MG63 (cell line): ENCODE data around the gene CACNA2D1. TPM values are rescaled to one million over a fixed set of nuclear protein-coding genes. Genes with fewer than 3 reads are reported as not detected.

Source experiments
- DNase-seq: peaks from one replicate; pipeline ENCODE4 v3.0.0-alpha.2; 2020
- H3K27me3 ChIP-seq: fragments of 250-450 bp; sonication (Bioruptor Pico); 2 replicates; pipeline ENCODE4 v1.5.1; 2020; ENCODE audit warnings: mild to moderate bottlenecking, moderate library complexity
- H3K36me3 ChIP-seq: fragments of 250-450 bp; sonication (Bioruptor Pico); 2 replicates; pipeline ENCODE4 v1.5.1; 2020; ENCODE audit warnings: mild to moderate bottlenecking, moderate library complexity
- H3K4me3 ChIP-seq: fragments of 250-450 bp; sonication (Bioruptor Pico); 2 replicates; pipeline ENCODE4 v1.5.1; 2020; ENCODE audit warnings: mild to moderate bottlenecking, moderate library complexity
- H3K9me3 ChIP-seq: fragments of 250-450 bp; sonication (Bioruptor Pico); 2 replicates; pipeline ENCODE4 v1.5.1; 2020; ENCODE audit warnings: mild to moderate bottlenecking, moderate library complexity
- total RNA-seq: library from RNA; depleted of rRNA; stranded (reverse); fragments of >200 nt; shearing (Covaris generic); gene quantifications from 2 replicates; pipeline ENCODE4 v1.2.3, GENCODE V29; 2014; ENCODE audit warnings: low replicate concordance

The CACNA2D1 gene
- total RNA-seq, 1 experiment from 2014 or later, result 9.7 TPM

- DNase-seq, result no peak
- no peaks in the 10 kb centered on the region for H3K36me3 ChIP-seq
- no peak overlapping the region for H3K4me3 ChIP-seq
- no peaks in the 10 kb centered on the region for H3K9me3 ChIP-seq
- no peaks in the 10 kb centered on the region for H3K27me3 ChIP-seq
Measured at GRCh38 chr7:82202965-82203364, 240.6 kb downstream of the CACNA2D1 start.

GRCh38 chr7:82202107-82202506 is 241.5 kb downstream of the CACNA2D1 start:
- H3K27me3 ChIP-seq, result no peaks in the 10 kb centered on the region
- H3K9me3 ChIP-seq, result no peaks in the 10 kb centered on the region
- no peaks in the 10 kb centered on the region for H3K36me3 ChIP-seq
- H3K4me3 ChIP-seq, result no peak overlapping the region
- no peak for DNase-seq

GRCh38 chr7:82200601-82201000 is 243.0 kb downstream of the CACNA2D1 start:
- no peaks in the 10 kb centered on the region for H3K36me3 ChIP-seq
- H3K9me3 ChIP-seq, result no peaks in the 10 kb centered on the region
- no peak for DNase-seq
- no peaks in the 10 kb centered on the region for H3K27me3 ChIP-seq
- no peak overlapping the region for H3K4me3 ChIP-seq

- H3K9me3 ChIP-seq, result no peaks in the 10 kb centered on the region
- no peaks in the 10 kb centered on the region for H3K36me3 ChIP-seq
- H3K4me3 ChIP-seq, result no peak overlapping the region
- peak; percentile 31 for DNase-seq
- no peaks in the 10 kb centered on the region for H3K27me3 ChIP-seq
Measured at GRCh38 chr7:82194016-82194643, 249.4 kb downstream of the CACNA2D1 start.

- no peaks in the 10 kb centered on the region for H3K27me3 ChIP-seq
- H3K36me3 ChIP-seq, result no peaks in the 10 kb centered on the region
- no peak for DNase-seq
- no peaks in the 10 kb centered on the region for H3K9me3 ChIP-seq
- no peak overlapping the region for H3K4me3 ChIP-seq
Measured at GRCh38 chr7:82188636-82189035, 254.9 kb downstream of the CACNA2D1 start.

- H3K9me3 ChIP-seq, result no peaks in the 10 kb centered on the region
Measured at GRCh38 chr7:82185443-82185842, 258.1 kb downstream of the CACNA2D1 start.

GRCh38 chr7:82183634-82184033 is 259.9 kb downstream of the CACNA2D1 start:
- H3K36me3 ChIP-seq, result no peaks in the 10 kb centered on the region
- H3K4me3 ChIP-seq, result no peak overlapping the region
- H3K27me3 ChIP-seq, result no peaks in the 10 kb centered on the region

More at GRCh38 chr7:82185443-82185842, 258.1 kb downstream of the CACNA2D1 start:
- no peak for DNase-seq
- H3K36me3 ChIP-seq, result no peaks in the 10 kb centered on the region
- H3K4me3 ChIP-seq, result no peak overlapping the region
- H3K27me3 ChIP-seq, result no peaks in the 10 kb centered on the region

GRCh38 chr7:82179311-82179710 is 264.3 kb downstream of the CACNA2D1 start:
- no peak for DNase-seq
- no peaks in the 10 kb centered on the region for H3K27me3 ChIP-seq
- no peaks in the 10 kb centered on the region for H3K36me3 ChIP-seq
- no peak overlapping the region for H3K4me3 ChIP-seq
- H3K9me3 ChIP-seq, result no peaks in the 10 kb centered on the region

More at GRCh38 chr7:82183634-82184033, 259.9 kb downstream of the CACNA2D1 start:
- no peaks in the 10 kb centered on the region for H3K9me3 ChIP-seq
- DNase-seq, result no peak

- Histone ChIP-seq H3K9me3 (no peaks in the 10 kb centered on the region), H3K36me3 (no peaks in the 10 kb centered on the region), H3K27me3 (no peaks in the 10 kb centered on the region), H3K4me3 (no peak overlapping the region)
- DNase-seq, result no peak
Measured at GRCh38 chr7:82175319-82175718, 268.3 kb downstream of the CACNA2D1 start.

GRCh38 chr7:82173400-82174021 is 270.1 kb downstream of the CACNA2D1 start:
- no peak for DNase-seq
- no peaks in the 10 kb centered on the region for H3K27me3 ChIP-seq
- no peak overlapping the region for H3K4me3 ChIP-seq
- H3K36me3 ChIP-seq, result no peaks in the 10 kb centered on the region; the same call in 1 of the 2 replicates
- no peaks in the 10 kb centered on the region for H3K9me3 ChIP-seq

- DNase-seq, result no peak
- Histone ChIP-seq H3K27me3 (no peaks in the 10 kb centered on the region), H3K9me3 (no peaks in the 10 kb centered on the region), H3K36me3 (no peaks in the 10 kb centered on the region; the same call in 1 of the 2 replicates), H3K4me3 (no peak overlapping the region)
Measured at GRCh38 chr7:82172881-82173280, 270.7 kb downstream of the CACNA2D1 start.

GRCh38 chr7:82172017-82172416 is 271.6 kb downstream of the CACNA2D1 start:
- H3K4me3 ChIP-seq, result no peak overlapping the region
- H3K36me3 ChIP-seq, result no peaks in the 10 kb centered on the region; the same call in 1 of the 2 replicates
- no peaks in the 10 kb centered on the region for H3K9me3 ChIP-seq
- DNase-seq, result no peak
- no peaks in the 10 kb centered on the region for H3K27me3 ChIP-seq

- Histone ChIP-seq H3K4me3 (no peak overlapping the region), H3K27me3 (no peaks in the 10 kb centered on the region), H3K9me3 (no peaks in the 10 kb centered on the region), H3K36me3 (no peaks in the 10 kb centered on the region; the same call in 1 of the 2 replicates)
- DNase-seq, result no peak
Measured at GRCh38 chr7:82167558-82168314, 275.8 kb downstream of the CACNA2D1 start.

GRCh38 chr7:82166260-82167015 is 277.1 kb downstream of the CACNA2D1 start:
- Histone ChIP-seq H3K36me3 (no peaks in the 10 kb centered on the region; the same call in 1 of the 2 replicates), H3K9me3 (no peaks in the 10 kb centered on the region), H3K4me3 (no peak overlapping the region), H3K27me3 (no peaks in the 10 kb centered on the region)
- no peak for DNase-seq

- Histone ChIP-seq H3K27me3 (no peaks in the 10 kb centered on the region), H3K4me3 (no peak overlapping the region), H3K9me3 (no peaks in the 10 kb centered on the region), H3K36me3 (no peaks in the 10 kb centered on the region; the same call in 1 of the 2 replicates)
- peak; percentile 26 for DNase-seq
Measured at GRCh38 chr7:82164813-82165212, 278.8 kb downstream of the CACNA2D1 start.

- H3K9me3 ChIP-seq, result no peaks in the 10 kb centered on the region
- H3K4me3 ChIP-seq, result no peak overlapping the region
- DNase-seq, result no peak
- no peaks in the 10 kb centered on the region; the same call in 1 of the 2 replicates for H3K36me3 ChIP-seq
- no peaks in the 10 kb centered on the region for H3K27me3 ChIP-seq
Measured at GRCh38 chr7:82164410-82164809, 279.2 kb downstream of the CACNA2D1 start.

GRCh38 chr7:82163586-82163985 is 280.0 kb downstream of the CACNA2D1 start:
- Histone ChIP-seq H3K4me3 (no peak overlapping the region), H3K27me3 (no peaks in the 10 kb centered on the region), H3K9me3 (no peaks in the 10 kb centered on the region), H3K36me3 (no peaks in the 10 kb centered on the region)
- no peak for DNase-seq
